ENCODE results near the gene SNX17.
"Not testable (repeated sequence)": the region's sequence is repeated elsewhere in the genome, so short reads cannot be mapped to it uniquely, and the experiment has no call there.

The SNX17 gene

GRCh38 chr2:27400348-27401135, 30.1 kb downstream of the SNX17 start:
- no peak for DNase-seq (ENCODE audit: low read depth)

- no peak for DNase-seq (ENCODE audit: low read depth)
Observed at GRCh38 chr2:27407798-27408491, 37.5 kb downstream of the SNX17 start.

GRCh38 chr2:27408601-27409320, 38.3 kb downstream of the SNX17 start:
- no peak for DNase-seq (ENCODE audit: low read depth)

- DNase-seq (ENCODE audit: low read depth) = peak; percentile 96
Observed at GRCh38 chr2:27409321-27410073, 39.1 kb downstream of the SNX17 start, which contains the start of gene PPM1G. PPM1G (minus strand) TSS chr2:27409591; CDS start chr2:27409422, 169 bp downstream.

GRCh38 chr2:27412419-27413152, 42.2 kb downstream of the SNX17 start:
- no peak for DNase-seq (ENCODE audit: low read depth)

GRCh38 chr2:27416151-27416550, 45.7 kb downstream of the SNX17 start:
- DNase-seq (ENCODE audit: low read depth) = no peak

- no peak for DNase-seq (ENCODE audit: low read depth)
Observed at GRCh38 chr2:27420996-27421395, 50.6 kb downstream of the SNX17 start.

GRCh38 chr2:27421660-27422250, 51.3 kb downstream of the SNX17 start:
- no peak for DNase-seq (ENCODE audit: low read depth)

- DNase-seq (ENCODE audit: low read depth) = no peak
Observed at GRCh38 chr2:27422958-27423357, 52.5 kb downstream of the SNX17 start.

- not testable (repeated sequence) for DNase-seq (ENCODE audit: low read depth)
Observed at GRCh38 chr2:27425039-27425438, 54.6 kb downstream of the SNX17 start.
